ENCODE data around the gene SLC25A21.

SLC25A21 gene

GRCh38 chr14:36950812-36951211, 221.6 kb downstream of the SLC25A21 start:
- H3K27ac ChIP-seq (ENCODE audit: low read depth, low read length), result no peak overlapping the region
- no peaks in the 10 kb centered on the region for H3K27me3 ChIP-seq (ENCODE audit: control insufficient read depth, low read length)
- H4K20me1 ChIP-seq (ENCODE audit: control insufficient read depth, insufficient read depth, low read depth, low read length), result no peaks in the 10 kb centered on the region
- no peaks in the 10 kb centered on the region for H3K4me1 ChIP-seq (ENCODE audit: control insufficient read depth, low read length)
- no peaks in the 10 kb centered on the region for H3K9me3 ChIP-seq (ENCODE audit: control insufficient read depth, insufficient read depth, low read length)
- H3K9me2 ChIP-seq (replicated peaks; ENCODE audit: control insufficient read depth, low read length), result no peaks in the 10 kb centered on the region
- H3K79me2 ChIP-seq (ENCODE audit: control insufficient read depth, low read length), result no peaks in the 10 kb centered on the region
- no peaks in the 10 kb centered on the region for H3K36me3 ChIP-seq (ENCODE audit: control insufficient read depth, low read length)
- no peak overlapping the region for H3K4me2 ChIP-seq (ENCODE audit: low read length)
- TF ChIP-seq CTCF (IDR thresholded peaks at IDR 0.05; ENCODE audit: low read depth, low read length, poor library complexity, severe bottlenecking) (no peak), EZH2phosphoT487 (IDR thresholded peaks at IDR 0.05; ENCODE audit: borderline replicate concordance, low read length) (no peak)
- no peaks in the 10 kb centered on the region for H3F3A ChIP-seq (ENCODE audit: control insufficient read depth, insufficient read depth)
- H3K4me3 ChIP-seq (ENCODE audit: low read length), result no peak overlapping the region

- Histone ChIP-seq H3K9me3 (ENCODE audit: control insufficient read depth, insufficient read depth, low read length) (no peaks in the 10 kb centered on the region), H4K20me1 (ENCODE audit: control insufficient read depth, insufficient read depth, low read depth, low read length) (no peaks in the 10 kb centered on the region), H3K4me3 (ENCODE audit: low read length) (no peak overlapping the region), H3K4me1 (ENCODE audit: control insufficient read depth, low read length) (no peaks in the 10 kb centered on the region), H3K36me3 (ENCODE audit: control insufficient read depth, low read length) (no peaks in the 10 kb centered on the region), H3K27ac (ENCODE audit: low read depth, low read length) (no peak overlapping the region), H3K27me3 (ENCODE audit: control insufficient read depth, low read length) (no peaks in the 10 kb centered on the region), H3F3A (ENCODE audit: control insufficient read depth, insufficient read depth) (no peaks in the 10 kb centered on the region), H3K4me2 (ENCODE audit: low read length) (no peak overlapping the region), H3K9me2 (replicated peaks; ENCODE audit: control insufficient read depth, low read length) (no peaks in the 10 kb centered on the region), H3K79me2 (ENCODE audit: control insufficient read depth, low read length) (no peaks in the 10 kb centered on the region)
- TF ChIP-seq CTCF (IDR thresholded peaks at IDR 0.05; ENCODE audit: low read depth, low read length, poor library complexity, severe bottlenecking) (no peak), EZH2phosphoT487 (IDR thresholded peaks at IDR 0.05; ENCODE audit: borderline replicate concordance, low read length) (no peak)
Observed at GRCh38 chr14:36949371-36949770, 223.0 kb downstream of the SLC25A21 start.

- Histone ChIP-seq H3K27ac (ENCODE audit: low read depth, low read length) (no peak overlapping the region), H3K27me3 (ENCODE audit: control insufficient read depth, low read length) (no peaks in the 10 kb centered on the region), H3K36me3 (ENCODE audit: control insufficient read depth, low read length) (no peaks in the 10 kb centered on the region)
Observed at GRCh38 chr14:36948157-36948859, 224.1 kb downstream of the SLC25A21 start.

More at GRCh38 chr14:36948157-36948859, 224.1 kb downstream of the SLC25A21 start:
- H3K9me3 ChIP-seq (ENCODE audit: control insufficient read depth, insufficient read depth, low read length), result no peaks in the 10 kb centered on the region
- H4K20me1 ChIP-seq (ENCODE audit: control insufficient read depth, insufficient read depth, low read depth, low read length), result no peaks in the 10 kb centered on the region
- no peaks in the 10 kb centered on the region for H3K79me2 ChIP-seq (ENCODE audit: control insufficient read depth, low read length)
- H3K9me2 ChIP-seq (replicated peaks; ENCODE audit: control insufficient read depth, low read length), result no peaks in the 10 kb centered on the region
- H3K4me2 ChIP-seq (ENCODE audit: low read length), result no peak overlapping the region
- no peak overlapping the region for H3K4me3 ChIP-seq (ENCODE audit: low read length)
- no peaks in the 10 kb centered on the region for H3K4me1 ChIP-seq (ENCODE audit: control insufficient read depth, low read length)
- TF ChIP-seq CTCF (IDR thresholded peaks at IDR 0.05; ENCODE audit: low read depth, low read length, poor library complexity, severe bottlenecking) (no peak), EZH2phosphoT487 (IDR thresholded peaks at IDR 0.05; ENCODE audit: borderline replicate concordance, low read length) (no peak)
- no peaks in the 10 kb centered on the region for H3F3A ChIP-seq (ENCODE audit: control insufficient read depth, insufficient read depth)

Data from DOHH2 (cell line).